K562 (cell line): Measurements from ENCODE around the gene SGSH. TPM values are rescaled to one million over a fixed set of nuclear protein-coding genes. Genes with fewer than 3 reads are reported as not detected.

Experiments used
- ATAC-seq: fragments of 200-7000 bp; cut with Tn5 transposase; 3 replicates; pipeline ENCODE4 v1.9.1; 2020; ENCODE audit warnings: moderate library complexity
- BruUV-seq: library from RNA; stranded (reverse); fragments of 400-500 nt; replicated peaks from 2 replicates; lab custom pipeline; 2021; lab: Mats Ljungman, UMichigan
- CTCF ChIA-PET: fragments of 300-600 bp; formaldehyde crosslinking; extraction: SDS; loops from one replicate; lab custom pipeline; 2021; ENCODE audit warnings: low intra/inter-chr PET ratio; lab: Yijun Ruan, JAX
- POLR2A ChIA-PET: fragments of 300-600, 350-650 bp; sonication (Branson Sonifier 250); formaldehyde crosslinking; extraction: SDS; loops from one replicate; lab custom pipeline; 2021; ENCODE audit warnings: antibody characterized with exemption, inconsistent platforms; lab: Yijun Ruan, JAX
- DNase-seq, 4 experiments: peaks; one replicate each; pipeline versions ENCODE4 v3.0.0 to v3.0.0-alpha.2; 2011 to 2018; ENCODE audit warnings: low spot score in 3 of 4, mixed read lengths in 3 of 4; ENCODE audit errors: extremely low read depth in 1 of 4
- FAIRE-seq: peaks from 2 replicates; lab custom pipeline; 2011; peaks lifted over from hg19 to GRCh38; lab: Jason Lieb, UNC
- H2AFZ ChIP-seq: 2 replicates; pipeline ENCODE4 v1.6.0; 2011; ENCODE audit warnings: low read depth, low read length, control low read depth, inconsistent platforms
- H3K27ac ChIP-seq: fragments of 200-600 bp; 3 replicates; pipeline ENCODE4 v1.8.0; 2011; ENCODE audit warnings: low read depth, mild to moderate bottlenecking, control low read depth, inconsistent platforms, low read length, moderate library complexity, mixed read lengths; ENCODE audit errors: extremely low read depth
- H3K27me3 ChIP-seq, 2 experiments: fragments of 300-600 bp in 1 of 2; 2 replicates in 1 of 2; 3 replicates in 1 of 2; pipeline versions ENCODE4 v1.6.0 to v1.8.0; 2011; ENCODE audit warnings: inconsistent platforms in 2 of 2, low read length in 2 of 2, mild to moderate bottlenecking in 1 of 2, mixed read lengths in 1 of 2, moderate library complexity in 1 of 2; ENCODE audit not compliant: control insufficient read depth in 2 of 2, insufficient read depth in 2 of 2
- H3K36me3 ChIP-seq: fragments of 300-600 bp; 3 replicates; pipeline ENCODE4 v1.8.0; 2011; ENCODE audit warnings: mild to moderate bottlenecking, low read length, inconsistent platforms; ENCODE audit not compliant: control insufficient read depth, insufficient read depth
- H3K4me1 ChIP-seq, 2 experiments: fragments of 200-600 bp in 1 of 2; replicated peaks in 1 of 2; 2 replicates in 1 of 2; 3 replicates in 1 of 2; pipeline versions ENCODE4 v1.5.1 to v1.8.0; 2011; ENCODE audit warnings: inconsistent platforms in 2 of 2, low read length in 2 of 2, mild to moderate bottlenecking in 1 of 2, mixed read lengths in 1 of 2, moderate library complexity in 1 of 2; ENCODE audit not compliant: control insufficient read depth in 2 of 2, insufficient read depth in 2 of 2
- H3K4me2 ChIP-seq: 2 replicates; pipeline ENCODE4 v1.6.1; 2011; ENCODE audit warnings: low read length, control low read depth, inconsistent platforms, mixed read lengths; ENCODE audit not compliant: insufficient read depth
- H3K4me3 ChIP-seq: fragments of 200-600 bp; sonication (generic), shearing (Covaris generic); 2 replicates; pipeline ENCODE4 v1.5.1; 2016; ENCODE audit warnings: control low read depth, inconsistent platforms
- H3K79me2 ChIP-seq: fragments of 200-600 bp; 3 replicates; pipeline ENCODE4 v1.8.0; 2011; ENCODE audit warnings: low read length, inconsistent platforms; ENCODE audit not compliant: control insufficient read depth, insufficient read depth
- H3K9ac ChIP-seq, 2 experiments: 2 replicates each; pipeline versions ENCODE4 v1.6.0 to v1.6.1; 2011; ENCODE audit warnings: low read depth in 2 of 2, low read length in 2 of 2, control low read depth in 1 of 2, inconsistent platforms in 1 of 2, mild to moderate bottlenecking in 1 of 2, mixed read lengths in 1 of 2; ENCODE audit not compliant: insufficient read depth in 1 of 2
- H3K9me1 ChIP-seq: one replicate; pipeline ENCODE4 v1.6.0; 2011; ENCODE audit warnings: inconsistent platforms, mild to moderate bottlenecking, low read length, moderate library complexity; ENCODE audit not compliant: control insufficient read depth, insufficient read depth
- H3K9me3 ChIP-seq: replicated peaks from 2 replicates; pipeline ENCODE4 v1.5.1; 2011; ENCODE audit warnings: low read depth, low read length, inconsistent platforms; ENCODE audit not compliant: control insufficient read depth, insufficient read depth
- H4K20me1 ChIP-seq: replicated peaks from 2 replicates; pipeline ENCODE4 v1.6.1; 2011; ENCODE audit warnings: low read length, inconsistent platforms, mixed read lengths; ENCODE audit not compliant: control insufficient read depth, insufficient read depth
- CBX5 ChIP-seq: IDR thresholded peaks from 2 replicates; pipeline ENCODE4 v1.6.1; 2014; ENCODE audit warnings: low read depth, borderline replicate concordance
- IRF2 ChIP-seq: sonication (generic); formaldehyde crosslinking; IDR thresholded peaks from 2 replicates; pipeline ENCODE4 v1.8.1; 2022; ENCODE audit warnings: mild to moderate bottlenecking, missing genetic modification reagents
- NR1H2 ChIP-seq: sonication (generic); formaldehyde crosslinking; IDR thresholded peaks from 2 replicates; pipeline ENCODE4 v1.4.0; 2020; ENCODE audit warnings: mild to moderate bottlenecking, missing genetic modification reagents
- RBM34 ChIP-seq: fragments of 200-400 bp; formaldehyde crosslinking; IDR thresholded peaks from 2 replicates; pipeline ENCODE4 v1.6.1; 2018; ENCODE audit warnings: low read length, borderline replicate concordance; ENCODE audit not compliant: insufficient read depth
- RREB1 ChIP-seq: fragments of 250-450 bp; sonication (Bioruptor Pico); IDR thresholded peaks from 2 replicates; pipeline ENCODE4 v1.4.0; 2020
- ZBTB33 ChIP-seq: sonication (generic); formaldehyde crosslinking; IDR thresholded peaks from 2 replicates; pipeline ENCODE4 v1.8.1; 2023; ENCODE audit warnings: mild to moderate bottlenecking, missing genetic modification reagents
- ZZZ3 ChIP-seq: fragments of 450-650 bp; IDR thresholded peaks from 2 replicates; pipeline ENCODE4 v1.6.1; 2016; ENCODE audit warnings: antibody characterized with exemption, mild to moderate bottlenecking, moderate library complexity
- WGBS: fragments of 100-300 bp; shearing (Covaris generic); methylation state at CpG from one replicate; pipeline ENCODE4 v1.1.6; 2016; ENCODE audit warnings: low coverage, mixed read lengths; ENCODE audit not compliant: insufficient coverage; ENCODE audit errors: missing lambda C conversion rate; 5-methylcytosine and 5-hydroxymethylcytosine counted together
- in situ Hi-C: fragments of 300-500 bp; cut with MboI; formaldehyde crosslinking; loops from 4 replicates; pipeline ENCODE4 v1.15.0; 2018; ENCODE audit warnings: inconsistent platforms, mixed read lengths
- intact Hi-C: fragments of 100-400 bp; cut with micrococcal nuclease; formaldehyde crosslinking; loops from 2 replicates; pipeline ENCODE4 v1.14.2; 2022
- polyA plus RNA-seq, 8 experiments: library from polyadenylated mRNA; depleted of rRNA in 4 of 8; stranded (reverse) in 5 of 8; unstranded in 3 of 8; fragments of >200 nt; fragmentation: Nextera tagmentation in 2 of 8; fragmentation: Illumina TruSeq in 1 of 8; extraction: Ambion mirVana in 2 of 8; extraction: Trizol in 1 of 8; gene quantifications; 2 replicates each; pipeline versions ENCODE4 v1.2.1 to v1.2.3, GENCODE V29; 2011 to 2014; ENCODE audit warnings: inconsistent platforms in 1 of 8, missing spikeins in 1 of 8
- total RNA-seq, 7 experiments: library from RNA; depleted of rRNA in 6 of 7; stranded (reverse); fragments of >200 nt in 6 of 7; fragmentation: Illumina TruSeq in 2 of 7; extraction: Trizol in 2 of 7; gene quantifications; 2 replicates each; pipeline versions ENCODE4 v1.2.1 to v1.2.3, GENCODE V29; 2011 to 2021; ENCODE audit warnings: low replicate concordance in 1 of 7

The SGSH gene
- total and polyA plus RNA-seq, 9 of the 15 experiments (the other 6 are each of a cell fraction or from before 2014, with no cell fraction given) = 0.25 to 15.7 (median 4.9) TPM

GRCh38 chr17:80253631-80254395 is 33.7 kb upstream of the SGSH start (continued):
- TF ChIP-seq ZBTB33 (CRISPR knock-in tag) (no peak), IRF2 (CRISPR knock-in tag) (no peak), ZZZ3 (no peak), CBX5 (no peak)

GRCh38 chr17:80252871-80253270 is 32.7 kb upstream of the SGSH start:
- no peaks in the 10 kb centered on the region for H3K36me3 ChIP-seq
- in situ Hi-C loops (no loop called here), intact Hi-C loops (no loop called here)
- H3K27me3 ChIP-seq = no peaks in the 10 kb centered on the region
- no peaks in the 10 kb centered on the region for H3K9me3 ChIP-seq
- DNase-seq (peak in 3 of 4 experiments; percentile 25 to 44 (median 42)), ATAC-seq (no peak), FAIRE-seq (no peak)
- CTCF ChIA-PET = no interaction called here
- H3K79me2 ChIP-seq = no peaks in the 10 kb centered on the region; the same call in 2 of the 3 replicates
- no peaks in the 10 kb centered on the region for H4K20me1 ChIP-seq
- H3K9ac ChIP-seq = peak overlapping the region in 1 of 2 experiments; percentile 64; a peak in 2 of 4 replicates
- peaks cover 46 to 67% of the 10 kb centered on the region in 2 experiments for H3K4me1 ChIP-seq
- WGBS = 78% methylated on average over 13 of the region's 13 CpGs
- H3K4me2 ChIP-seq = no peak overlapping the region
- no peak overlapping the region for H3K4me3 ChIP-seq
- no peaks in the 10 kb centered on the region for H3K9me1 ChIP-seq
- H2AFZ ChIP-seq = no peak overlapping the region
- no TSS peak for BruUV-seq
- H3K27ac ChIP-seq = peak overlapping the region; percentile 15; the same call in 2 of the 3 replicates
- POLR2A ChIA-PET = interaction anchor here (0.6 kb wide), 1 partner anchor 42 kb away, joined by 3 read pairs; no protein-coding TSS in a partner anchor
- TF ChIP-seq RREB1 (CRISPR knock-in tag) (no peak), RBM34 (no peak), NR1H2 (no peak)
